ENCODE results near the gene PRKAG1.

The PRKAG1 gene

GRCh38 chr12:49059299-49060171, 41.0 kb upstream of the PRKAG1 start:
- peak; percentile 18 to 28 for DNase-seq (ENCODE audit: low read depth in 2 of 2)
- H3K4me3 ChIP-seq (replicated peaks in 1 of 2; ENCODE audit: low read depth in 2 of 2, low read length in 2 of 2) = peak overlapping the region; percentile 87 to 90

GRCh38 chr12:49059045-49059298, 40.4 kb upstream of the PRKAG1 start:
- no peak for DNase-seq (ENCODE audit: low read depth in 2 of 2)
- TF ChIP-seq, protein P1, sequence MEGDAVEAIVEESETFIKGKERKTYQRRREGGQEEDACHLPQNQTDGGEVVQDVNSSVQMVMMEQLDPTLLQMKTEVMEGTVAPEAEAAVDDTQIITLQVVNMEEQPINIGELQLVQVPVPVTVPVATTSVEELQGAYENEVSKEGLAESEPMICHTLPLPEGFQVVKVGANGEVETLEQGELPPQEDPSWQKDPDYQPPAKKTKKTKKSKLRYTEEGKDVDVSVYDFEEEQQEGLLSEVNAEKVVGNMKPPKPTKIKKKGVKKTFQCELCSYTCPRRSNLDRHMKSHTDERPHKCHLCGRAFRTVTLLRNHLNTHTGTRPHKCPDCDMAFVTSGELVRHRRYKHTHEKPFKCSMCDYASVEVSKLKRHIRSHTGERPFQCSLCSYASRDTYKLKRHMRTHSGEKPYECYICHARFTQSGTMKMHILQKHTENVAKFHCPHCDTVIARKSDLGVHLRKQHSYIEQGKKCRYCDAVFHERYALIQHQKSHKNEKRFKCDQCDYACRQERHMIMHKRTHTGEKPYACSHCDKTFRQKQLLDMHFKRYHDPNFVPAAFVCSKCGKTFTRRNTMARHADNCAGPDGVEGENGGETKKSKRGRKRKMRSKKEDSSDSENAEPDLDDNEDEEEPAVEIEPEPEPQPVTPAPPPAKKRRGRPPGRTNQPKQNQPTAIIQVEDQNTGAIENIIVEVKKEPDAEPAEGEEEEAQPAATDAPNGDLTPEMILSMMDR (IDR thresholded peaks at IDR 0.05; ENCODE audit: low read depth, low read length) = no peak
- peak overlapping the region; percentile 87 to 90 for H3K4me3 ChIP-seq (replicated peaks in 1 of 2; ENCODE audit: low read depth in 2 of 2, low read length in 2 of 2)

More at GRCh38 chr12:49059299-49060171, 41.0 kb upstream of the PRKAG1 start:
- TF ChIP-seq, protein P1 (IDR thresholded peaks at IDR 0.05; ENCODE audit: low read depth, low read length) = no peak

DNA sequence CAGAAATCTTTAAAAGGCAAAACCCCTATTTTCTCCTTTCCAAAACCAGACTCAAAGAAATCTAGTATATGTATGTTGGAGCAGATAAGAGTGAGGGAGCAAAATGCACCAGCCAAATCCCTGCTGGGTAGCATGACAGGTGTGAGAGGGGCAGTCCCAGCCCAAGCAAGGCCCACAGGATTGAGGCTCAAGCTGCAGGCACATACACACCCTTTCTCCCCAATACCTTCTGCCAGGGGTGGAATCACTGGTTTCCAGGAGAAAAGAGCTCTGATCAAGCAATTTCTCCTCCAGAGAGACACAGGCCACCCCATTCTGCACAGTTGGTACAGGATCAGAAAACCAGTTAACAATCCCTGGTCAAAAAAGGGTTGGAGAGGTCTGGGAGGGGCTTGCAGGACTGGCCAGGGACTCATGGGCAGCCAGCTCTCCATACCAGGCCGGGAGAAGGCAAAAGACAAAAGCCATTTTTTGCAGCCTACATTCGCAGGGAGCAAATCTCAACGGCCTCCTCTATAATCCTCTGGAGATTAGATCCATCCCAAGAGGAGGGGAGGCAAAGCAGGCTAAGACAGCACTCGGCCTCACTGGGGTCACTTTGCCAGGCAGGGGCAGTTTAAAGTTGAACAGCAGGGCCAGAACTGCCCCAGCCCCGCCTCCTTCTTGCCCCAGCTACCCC, 39.9 kb upstream of the PRKAG1 start:
- no peak for DNase-seq (ENCODE audit: low read depth in 2 of 2)
- TF ChIP-seq, protein P1 (IDR thresholded peaks at IDR 0.05; ENCODE audit: low read depth, low read length) = no peak
- peak overlapping the region; percentile 87 to 90 for H3K4me3 ChIP-seq (replicated peaks in 1 of 2; ENCODE audit: low read depth in 2 of 2, low read length in 2 of 2)

GRCh38 chr12:49057888-49058287, 39.3 kb upstream of the PRKAG1 start:
- TF ChIP-seq, protein P1 (IDR thresholded peaks at IDR 0.05; ENCODE audit: low read depth, low read length) = no peak
- no peak for DNase-seq (ENCODE audit: low read depth in 2 of 2)
- peak overlapping the region; percentile 87 to 90 for H3K4me3 ChIP-seq (replicated peaks in 1 of 2; ENCODE audit: low read depth in 2 of 2, low read length in 2 of 2)

GRCh38 chr12:49055978-49056754, 37.6 kb upstream of the PRKAG1 start:
- peak; percentile 86 to 89 for DNase-seq (ENCODE audit: low read depth in 2 of 2)
- TF ChIP-seq, protein P1 (IDR thresholded peaks at IDR 0.05; ENCODE audit: low read depth, low read length) = no peak
- H3K4me3 ChIP-seq (replicated peaks in 1 of 2; ENCODE audit: low read depth in 2 of 2, low read length in 2 of 2) = peak overlapping the region; percentile 5 to 87

DNA sequence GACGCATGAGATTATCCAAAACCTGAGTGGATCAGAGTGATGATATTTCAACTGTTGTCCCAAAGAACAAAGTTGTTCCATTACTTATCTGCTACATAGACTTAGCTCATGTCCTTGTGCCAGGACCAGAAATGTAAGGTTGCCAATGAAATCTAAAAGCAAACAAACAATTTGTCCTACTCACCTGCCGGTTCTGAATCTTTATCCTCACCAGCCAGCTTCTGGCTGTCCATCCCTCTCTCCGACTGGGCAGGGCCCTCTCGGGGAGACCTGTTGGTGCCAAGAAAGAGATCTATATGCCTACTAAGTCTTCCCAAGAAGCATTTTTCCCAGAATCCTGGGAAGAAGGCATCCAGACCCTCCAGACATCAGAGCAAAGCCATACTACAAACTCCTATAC, 36.5 kb upstream of the PRKAG1 start:
- TF ChIP-seq, protein P1 (IDR thresholded peaks at IDR 0.05; ENCODE audit: low read depth, low read length) = no peak
- H3K4me3 ChIP-seq (replicated peaks in 1 of 2; ENCODE audit: low read depth in 2 of 2, low read length in 2 of 2) = no peak overlapping the region
- no peak for DNase-seq (ENCODE audit: low read depth in 2 of 2)
